ENCODE results near the gene MLH3.

Gene MLH3

DNA sequence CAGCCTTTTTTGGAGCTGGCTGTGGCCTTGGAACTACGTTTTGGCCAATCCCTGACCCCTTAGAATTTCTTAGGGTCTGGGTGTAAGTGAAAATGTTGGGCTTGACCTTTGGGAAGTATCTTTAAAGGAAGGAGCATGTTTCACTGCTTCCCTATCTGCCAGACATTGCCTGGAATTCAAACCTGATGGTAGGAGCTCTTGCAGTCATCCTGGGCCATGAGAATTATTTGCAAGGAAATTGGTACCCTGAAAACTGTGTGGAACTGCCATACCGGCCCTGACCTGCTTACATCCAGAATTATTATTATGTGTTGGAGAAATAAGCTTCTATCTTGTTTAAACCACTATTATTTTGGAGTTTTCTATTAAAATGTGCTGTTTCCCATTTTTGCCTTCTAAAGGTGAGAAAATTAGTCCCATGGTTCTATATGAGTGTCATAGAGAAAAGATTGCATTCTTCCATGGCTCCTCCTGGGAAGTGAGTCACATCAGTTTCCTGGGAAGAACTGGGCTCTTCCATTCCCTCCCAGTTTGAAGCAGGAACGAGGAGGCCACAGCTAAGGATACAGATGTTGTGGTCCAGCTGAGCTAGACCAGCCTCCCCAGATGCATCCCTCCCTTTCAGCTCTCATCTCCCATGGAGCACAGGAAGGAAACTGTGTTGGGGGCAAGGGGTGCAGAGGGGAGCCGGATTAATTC is 86.3 kb downstream of the MLH3 start:
- no peak overlapping the region for H3K9ac ChIP-seq (ENCODE audit: low read depth, low read length)

More for the DNA sequence above, 86.3 kb downstream of the MLH3 start:
- Histone ChIP-seq H3K36me3 (ENCODE audit: control insufficient read depth, insufficient read depth, low read length) (no peaks in the 10 kb centered on the region), H3K27me3 (ENCODE audit: control insufficient read depth, insufficient read depth, low read length) (no peaks in the 10 kb centered on the region), H3K4me3 (ENCODE audit: low read depth, low read length) (no peak overlapping the region), H3K9me3 (ENCODE audit: control insufficient read depth, insufficient read depth, low read length) (no peaks in the 10 kb centered on the region), H3K27ac (ENCODE audit: low read depth, low read length) (no peak overlapping the region), H3K4me1 (ENCODE audit: control insufficient read depth, insufficient read depth, low read length) (no peaks in the 10 kb centered on the region)
